ENCODE measurements around the gene SPATS2L. TPM values are rescaled to one million over a fixed set of nuclear protein-coding genes. Genes with fewer than 3 reads are reported as not detected.

The SPATS2L gene
- total RNA-seq, 1 experiment from 2014 or later: 112 TPM

DNA sequence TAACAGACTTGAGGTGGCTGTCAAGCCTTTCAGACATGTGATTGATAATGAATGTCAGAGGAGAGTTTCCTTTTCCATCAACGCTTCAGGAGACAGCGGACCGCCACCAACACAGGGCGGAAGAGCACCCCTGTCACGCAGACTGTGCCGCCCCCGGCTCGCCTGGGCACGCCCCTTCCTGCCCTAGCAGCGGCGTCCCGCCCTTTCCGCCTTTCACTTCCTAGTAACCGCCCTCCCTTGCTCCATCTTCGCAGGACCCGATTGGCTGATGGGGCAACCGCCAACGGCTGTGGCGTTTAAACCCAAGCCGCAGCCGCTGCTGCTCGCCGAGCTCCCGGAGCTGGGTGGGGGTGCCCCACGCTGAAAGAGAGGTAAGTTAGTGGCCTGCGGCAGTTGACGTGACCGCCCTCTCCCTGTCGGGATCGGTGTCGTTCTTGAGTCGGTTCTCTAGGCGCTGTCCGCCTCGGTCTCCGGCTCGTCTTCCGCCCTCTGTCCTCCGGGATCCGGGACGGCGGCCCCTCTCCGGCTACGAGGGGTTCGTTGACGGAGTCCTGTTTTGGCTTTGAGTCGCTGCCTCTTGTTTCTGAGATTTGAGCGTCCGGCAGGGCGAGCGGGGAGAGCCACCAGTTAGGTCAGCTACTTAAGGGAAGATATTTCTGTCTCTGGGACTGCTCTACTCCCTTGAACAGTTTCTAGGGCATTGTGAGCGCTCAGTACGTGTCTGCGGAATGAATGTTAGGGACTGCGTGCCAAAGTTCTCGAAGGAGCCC is 219.6 kb downstream of the SPATS2L start, which contains the start of gene SGO2 (continued):
- no peak for TF ChIP-seq NR1H2 (CRISPR knock-in tag; IDR thresholded peaks at IDR 0.05)
- TF ChIP-seq RORB (CRISPR knock-in tag; IDR thresholded peaks at IDR 0.05): no peak
- TF ChIP-seq ZNF396 (CRISPR knock-in tag; IDR thresholded peaks at IDR 0.05; ENCODE audit: borderline replicate concordance): no peak
- no peak for TF ChIP-seq ZNF121 (CRISPR knock-in tag; IDR thresholded peaks at IDR 0.05)
- peak; percentile 98 for TF ChIP-seq SP1 (CRISPR knock-in tag; conservative IDR thresholded peaks at IDR 0.05)
- TF ChIP-seq, protein P1, sequence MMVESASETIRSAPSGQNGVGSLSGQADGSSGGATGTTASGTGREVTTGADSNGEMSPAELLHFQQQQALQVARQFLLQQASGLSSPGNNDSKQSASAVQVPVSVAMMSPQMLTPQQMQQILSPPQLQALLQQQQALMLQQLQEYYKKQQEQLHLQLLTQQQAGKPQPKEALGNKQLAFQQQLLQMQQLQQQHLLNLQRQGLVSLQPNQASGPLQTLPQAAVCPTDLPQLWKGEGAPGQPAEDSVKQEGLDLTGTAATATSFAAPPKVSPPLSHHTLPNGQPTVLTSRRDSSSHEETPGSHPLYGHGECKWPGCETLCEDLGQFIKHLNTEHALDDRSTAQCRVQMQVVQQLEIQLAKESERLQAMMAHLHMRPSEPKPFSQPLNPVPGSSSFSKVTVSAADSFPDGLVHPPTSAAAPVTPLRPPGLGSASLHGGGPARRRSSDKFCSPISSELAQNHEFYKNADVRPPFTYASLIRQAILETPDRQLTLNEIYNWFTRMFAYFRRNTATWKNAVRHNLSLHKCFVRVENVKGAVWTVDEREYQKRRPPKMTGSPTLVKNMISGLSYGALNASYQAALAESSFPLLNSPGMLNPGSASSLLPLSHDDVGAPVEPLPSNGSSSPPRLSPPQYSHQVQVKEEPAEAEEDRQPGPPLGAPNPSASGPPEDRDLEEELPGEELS (CRISPR knock-in tag; IDR thresholded peaks at IDR 0.05): no peak
- TF ChIP-seq ZBTB21 (CRISPR knock-in tag; IDR thresholded peaks at IDR 0.05; ENCODE audit: borderline replicate concordance): peak; percentile 79; the same call in 1 of the 2 replicates
- no peak for TF ChIP-seq ZNF416 (CRISPR knock-in tag; IDR thresholded peaks at IDR 0.05)
- TF ChIP-seq ZNF263 (CRISPR knock-in tag; IDR thresholded peaks at IDR 0.05; ENCODE audit: low read depth): no peak
- no peak for TF ChIP-seq GTF2I (CRISPR knock-in tag; conservative IDR thresholded peaks at IDR 0.05)
- TF ChIP-seq AFF4 (CRISPR knock-in tag; IDR thresholded peaks at IDR 0.05; ENCODE audit: borderline replicate concordance): no peak
- no peak for TF ChIP-seq ZNF425 (CRISPR knock-in tag; conservative IDR thresholded peaks at IDR 0.05)
- TF ChIP-seq KAT7 (CRISPR knock-in tag; IDR thresholded peaks at IDR 0.05; ENCODE audit: borderline replicate concordance): no peak
- TF ChIP-seq, protein P2, sequence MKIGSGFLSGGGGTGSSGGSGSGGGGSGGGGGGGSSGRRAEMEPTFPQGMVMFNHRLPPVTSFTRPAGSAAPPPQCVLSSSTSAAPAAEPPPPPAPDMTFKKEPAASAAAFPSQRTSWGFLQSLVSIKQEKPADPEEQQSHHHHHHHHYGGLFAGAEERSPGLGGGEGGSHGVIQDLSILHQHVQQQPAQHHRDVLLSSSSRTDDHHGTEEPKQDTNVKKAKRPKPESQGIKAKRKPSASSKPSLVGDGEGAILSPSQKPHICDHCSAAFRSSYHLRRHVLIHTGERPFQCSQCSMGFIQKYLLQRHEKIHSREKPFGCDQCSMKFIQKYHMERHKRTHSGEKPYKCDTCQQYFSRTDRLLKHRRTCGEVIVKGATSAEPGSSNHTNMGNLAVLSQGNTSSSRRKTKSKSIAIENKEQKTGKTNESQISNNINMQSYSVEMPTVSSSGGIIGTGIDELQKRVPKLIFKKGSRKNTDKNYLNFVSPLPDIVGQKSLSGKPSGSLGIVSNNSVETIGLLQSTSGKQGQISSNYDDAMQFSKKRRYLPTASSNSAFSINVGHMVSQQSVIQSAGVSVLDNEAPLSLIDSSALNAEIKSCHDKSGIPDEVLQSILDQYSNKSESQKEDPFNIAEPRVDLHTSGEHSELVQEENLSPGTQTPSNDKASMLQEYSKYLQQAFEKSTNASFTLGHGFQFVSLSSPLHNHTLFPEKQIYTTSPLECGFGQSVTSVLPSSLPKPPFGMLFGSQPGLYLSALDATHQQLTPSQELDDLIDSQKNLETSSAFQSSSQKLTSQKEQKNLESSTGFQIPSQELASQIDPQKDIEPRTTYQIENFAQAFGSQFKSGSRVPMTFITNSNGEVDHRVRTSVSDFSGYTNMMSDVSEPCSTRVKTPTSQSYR (CRISPR knock-in tag; IDR thresholded peaks at IDR 0.05): no peak
- peak; percentile 91 for TF ChIP-seq E2F4 (CRISPR knock-in tag; IDR thresholded peaks at IDR 0.05; ENCODE audit: borderline replicate concordance, low read depth)
- TF ChIP-seq CREB1 (CRISPR knock-in tag; IDR thresholded peaks at IDR 0.05): 0 out of 2 replicates have a peak, but pooled peaks have one; percentile 65
- TF ChIP-seq FOXJ3 (CRISPR knock-in tag; IDR thresholded peaks at IDR 0.05; ENCODE audit: borderline replicate concordance): no peak
- TF ChIP-seq ESRRA (CRISPR knock-in tag; IDR thresholded peaks at IDR 0.05; ENCODE audit: borderline replicate concordance): no peak
- no peak for TF ChIP-seq ZNF138 (CRISPR knock-in tag; conservative IDR thresholded peaks at IDR 0.05)
